Gastroesophageal sphincter (tissue), 3 donors: ENCODE data around the gene L2HGDH.

Experiments used
- CTCF ChIP-seq, 4 experiments: fragments of 200-600 bp in 2 of 4; fragments of 450-650 bp in 2 of 4; sonication (generic) in 1 of 4; IDR thresholded peaks; one replicate each; pipeline ENCODE4 v1.5.1; 2017 to 2019; ENCODE audit warnings: antibody characterized with exemption in 4 of 4, mild to moderate bottlenecking in 2 of 4, moderate library complexity in 2 of 4
- EP300 ChIP-seq: sonication (generic); formaldehyde crosslinking; IDR thresholded peaks from one replicate; pipeline ENCODE4 v1.6.1; 2017; ENCODE audit warnings: antibody characterized with exemption, mild to moderate bottlenecking
- POLR2A ChIP-seq, 2 donors: fragments of 450-650 bp; IDR thresholded peaks; one replicate each; pipeline ENCODE4 v1.6.1; 2017; ENCODE audit warnings: antibody characterized with exemption in 2 of 2, mild to moderate bottlenecking in 2 of 2, moderate library complexity in 1 of 2
- POLR2AphosphoS5 ChIP-seq: sonication (generic); formaldehyde crosslinking; IDR thresholded peaks from one replicate; pipeline ENCODE4 v1.6.1; 2017; ENCODE audit warnings: antibody characterized with exemption

GRCh38 chr14:50210074-50210473 lies 102.0 kb downstream of the L2HGDH start:
- TF ChIP-seq POLR2A (IDR thresholded peaks at IDR 0.05) (no peak), CTCF (IDR thresholded peaks at IDR 0.05) (no peak), EP300 (no peak), POLR2AphosphoS5 (no peak)
